PFSK-1 (cell line): ENCODE measurements around the gene BAIAP3. TPM values are rescaled to one million over a fixed set of nuclear protein-coding genes. Genes with fewer than 3 reads are reported as not detected.

Experiments
- FOXP2 ChIP-seq: optimal IDR thresholded peaks from 2 replicates; pipeline ENCODE3; 2011; ENCODE audit warnings: borderline replicate concordance, control low read depth, inconsistent platforms; ENCODE audit not compliant: insufficient read depth; ENCODE audit errors: extremely low read length, extremely low read depth
- POLR2AphosphoS5 ChIP-seq: IDR thresholded peaks from 2 replicates; pipeline ENCODE4 v1.6.1; 2012; ENCODE audit warnings: low read depth, mild to moderate bottlenecking, control low read depth, low read length, moderate library complexity
- REST ChIP-seq, 2 experiments: IDR thresholded peaks; 2 replicates each; pipeline versions ENCODE4 v1.6.1 to v1.8.0; 2011 to 2012; ENCODE audit warnings: low read depth in 2 of 2, low read length in 2 of 2, control low read depth in 1 of 2, inconsistent platforms in 1 of 2, mild to moderate bottlenecking in 1 of 2, moderate library complexity in 1 of 2; ENCODE audit not compliant: insufficient read depth in 1 of 2
- SIN3A ChIP-seq: IDR thresholded peaks from 2 replicates; pipeline ENCODE4 v1.6.1; 2012; ENCODE audit warnings: mild to moderate bottlenecking, low read length, moderate library complexity, borderline replicate concordance; ENCODE audit not compliant: insufficient read depth
- TAF1 ChIP-seq: IDR thresholded peaks from 2 replicates; pipeline ENCODE4 v1.6.1; 2012; ENCODE audit warnings: low read length, control low read depth, borderline replicate concordance; ENCODE audit not compliant: insufficient read depth
- polyA plus RNA-seq: library from polyadenylated mRNA; unstranded; fragments of >200 nt; gene quantifications from one replicate; pipeline ENCODE4 v1.2.1, GENCODE V29; 2012; ENCODE audit warnings: low read depth, missing spikeins; ENCODE audit not compliant: insufficient read length

BAIAP3 gene
- 4.9 TPM for polyA plus RNA-seq

GRCh38 chr16:1333149-1333812, at the start of gene BAIAP3:
Gene BAIAP3 (plus strand): TSS chr16:1333645. CDS start chr16:1338550, 4,905 bp downstream.
- TF ChIP-seq POLR2AphosphoS5: 0 out of 2 replicates have a peak, but pooled peaks have one; percentile 43
- TF ChIP-seq TAF1: no peak
- peak; percentile 21 for TF ChIP-seq FOXP2

GRCh38 chr16:1283996-1284616, 49.3 kb upstream of the BAIAP3 start:
- TF ChIP-seq FOXP2: no peak
- no peak for TF ChIP-seq TAF1
- TF ChIP-seq REST (IDR thresholded peaks at IDR 0.05; ENCODE audit: insufficient read depth in 1 of 2, low read depth in 2 of 2, low read length in 2 of 2): no peak
- no peak for TF ChIP-seq SIN3A
- TF ChIP-seq POLR2AphosphoS5: no peak

GRCh38 chr16:1285669-1286512, 47.6 kb upstream of the BAIAP3 start:
- TF ChIP-seq FOXP2 (no peak), SIN3A (no peak), TAF1 (no peak)

GRCh38 chr16:1286513-1287094, 46.8 kb upstream of the BAIAP3 start:
- TF ChIP-seq FOXP2 (no peak), TAF1 (no peak), REST (IDR thresholded peaks at IDR 0.05; ENCODE audit: insufficient read depth in 1 of 2, low read depth in 2 of 2, low read length in 2 of 2) (no peak)

- no peak for TF ChIP-seq SIN3A
- TF ChIP-seq REST (IDR thresholded peaks at IDR 0.05; ENCODE audit: insufficient read depth in 1 of 2, low read depth in 2 of 2, low read length in 2 of 2): no peak
Observed at GRCh38 chr16:1287982-1288670, 45.3 kb upstream of the BAIAP3 start.

GRCh38 chr16:1288813-1289476, 44.5 kb upstream of the BAIAP3 start:
- TF ChIP-seq SIN3A (no peak), POLR2AphosphoS5 (no peak), REST (IDR thresholded peaks at IDR 0.05; ENCODE audit: insufficient read depth in 1 of 2, low read depth in 2 of 2, low read length in 2 of 2) (no peak), TAF1 (no peak), FOXP2 (no peak)
